Fibroblast of lung (primary cell): Measurements from ENCODE around the gene CASP14. TPM values are rescaled to one million over a fixed set of nuclear protein-coding genes. Genes with fewer than 3 reads are reported as not detected.

ENCODE experiments used
- DNase-seq, 2 donors: peaks; one replicate each; pipeline versions ENCODE4 v3.0.0 to v3.0.0-alpha.2; 2010; ENCODE audit warnings: low read depth in 2 of 2
- H2AFZ ChIP-seq: 2 replicates; pipeline ENCODE4 v1.5.1; 2012; ENCODE audit warnings: low read length, control low read depth, inconsistent platforms
- H3K27ac ChIP-seq: 2 replicates; pipeline ENCODE4 v1.5.1; 2011; ENCODE audit warnings: low read length, control low read depth; ENCODE audit not compliant: insufficient read depth
- H3K27me3 ChIP-seq: 2 replicates; pipeline ENCODE4 v1.5.1; 2011; ENCODE audit warnings: mild to moderate bottlenecking, low read length; ENCODE audit not compliant: control insufficient read depth, insufficient read depth
- H3K36me3 ChIP-seq: 2 replicates; pipeline ENCODE4 v1.5.1; 2011; ENCODE audit warnings: low read length; ENCODE audit not compliant: control insufficient read depth, insufficient read depth
- H3K4me1 ChIP-seq: 2 replicates; pipeline ENCODE4 v1.5.1; 2011; ENCODE audit warnings: low read length; ENCODE audit not compliant: control insufficient read depth, insufficient read depth; ENCODE audit errors: extremely low read depth
- H3K4me2 ChIP-seq: 2 replicates; pipeline ENCODE4 v1.5.1; 2011; ENCODE audit warnings: low read length, control low read depth; ENCODE audit not compliant: insufficient read depth; ENCODE audit errors: extremely low read depth
- H3K4me3 ChIP-seq, 4 experiments: fragments of 200-600 bp in 1 of 4; sonication (generic) in 1 of 4; replicated peaks in 1 of 4; 2 replicates each; pipeline ENCODE4 v1.5.1; 2011 to 2016; ENCODE audit warnings: low read length in 4 of 4, low read depth in 3 of 4, mild to moderate bottlenecking in 3 of 4, control low read depth in 2 of 4, inconsistent platforms in 1 of 4, mixed read lengths in 1 of 4; ENCODE audit not compliant: insufficient read depth in 1 of 4; ENCODE audit errors: control extremely low read depth in 1 of 4
- H3K79me2 ChIP-seq: 2 replicates; pipeline ENCODE4 v1.5.1; 2012; ENCODE audit warnings: mild to moderate bottlenecking, low read length, inconsistent platforms; ENCODE audit not compliant: control insufficient read depth, insufficient read depth
- H3K9ac ChIP-seq: 2 replicates; pipeline ENCODE4 v1.5.1; 2011; ENCODE audit warnings: mild to moderate bottlenecking, low read length, control low read depth; ENCODE audit not compliant: insufficient read depth
- H3K9me3 ChIP-seq: 2 replicates; pipeline ENCODE4 v1.5.1; 2012; ENCODE audit warnings: low read depth, low read length; ENCODE audit not compliant: control insufficient read depth, insufficient read depth
- H4K20me1 ChIP-seq: 2 replicates; pipeline ENCODE4 v1.5.1; 2011; ENCODE audit warnings: low read length; ENCODE audit not compliant: control insufficient read depth, insufficient read depth; ENCODE audit errors: extremely low read depth
- EZH2 ChIP-seq: IDR thresholded peaks from 2 replicates; pipeline ENCODE4 v1.5.1; 2012; ENCODE audit warnings: low read length, control low read depth, mild to moderate bottlenecking; ENCODE audit errors: missing control alignments
- polyA minus RNA-seq: library from RNA; depleted of rRNA, polyadenylated mRNA; stranded (reverse); fragments of >200 nt; gene quantifications from 2 replicates; pipeline ENCODE4 v1.2.3, GENCODE V29; 2011; ENCODE audit warnings: low replicate concordance
- polyA plus RNA-seq, 2 donors: library from polyadenylated mRNA; depleted of rRNA in 1 of 2; stranded (reverse) in 1 of 2; unstranded in 1 of 2; fragments of >200 nt; gene quantifications; 2 replicates each; pipeline ENCODE4 v1.2.1, GENCODE V29; 2011 to 2012; ENCODE audit warnings: missing spikeins in 1 of 2
- total RNA-seq: library from RNA; depleted of rRNA; stranded (reverse); fragments of >200 nt; gene quantifications from 2 replicates; pipeline ENCODE4 v1.2.1, GENCODE V29; 2014
- TF ChIP-seq, protein P1 (sequence below), 2 donors: IDR thresholded peaks in 1 of 2; conservative IDR thresholded peaks in 1 of 2; 1 replicate in 1 of 2; 2 replicates in 1 of 2; pipeline ENCODE4 v1.5.1; 2011 to 2012; ENCODE audit warnings: low read length in 2 of 2, control low read depth in 1 of 2, inconsistent platforms in 1 of 2, low read depth in 1 of 2, mild to moderate bottlenecking in 1 of 2

CASP14 gene, protein sequence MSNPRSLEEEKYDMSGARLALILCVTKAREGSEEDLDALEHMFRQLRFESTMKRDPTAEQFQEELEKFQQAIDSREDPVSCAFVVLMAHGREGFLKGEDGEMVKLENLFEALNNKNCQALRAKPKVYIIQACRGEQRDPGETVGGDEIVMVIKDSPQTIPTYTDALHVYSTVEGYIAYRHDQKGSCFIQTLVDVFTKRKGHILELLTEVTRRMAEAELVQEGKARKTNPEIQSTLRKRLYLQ
- total RNA-seq: not detected in 2 replicates
- not detected in 2 replicates for polyA plus RNA-seq
- not detected in 2 replicates for polyA plus RNA-seq (2012)
- polyA minus RNA-seq: not detected in 2 replicates

DNA sequence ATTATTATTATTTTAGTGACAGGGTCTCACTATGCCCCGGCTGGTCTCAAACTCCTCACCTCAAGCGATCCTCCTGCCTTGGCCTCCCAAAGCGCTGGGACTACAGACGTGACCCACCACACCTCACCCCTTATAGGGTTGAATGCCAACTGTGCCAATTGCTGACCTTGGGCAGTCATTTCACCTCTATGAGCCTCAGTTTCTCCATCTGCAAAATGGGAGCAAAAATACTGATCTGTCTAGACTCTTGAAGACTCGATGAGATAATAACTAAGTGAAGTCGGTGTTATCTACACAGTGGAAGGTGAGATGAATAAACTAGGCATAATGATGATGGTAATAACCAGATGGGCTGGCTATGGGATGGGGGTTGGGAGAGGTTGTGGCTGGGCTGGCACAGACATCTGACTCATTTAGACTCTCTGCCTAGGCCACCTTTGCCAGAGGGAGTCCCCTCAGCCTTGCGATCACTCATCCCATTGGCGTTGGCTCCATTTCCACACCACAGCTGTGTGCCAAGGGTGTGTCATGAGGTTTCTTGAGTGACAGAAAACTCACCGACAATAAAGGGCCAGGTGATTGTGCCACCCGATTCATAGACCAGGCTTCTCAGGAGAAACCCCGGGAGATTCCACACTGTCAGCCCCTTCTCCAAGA lies at the start of gene CASP14:
TSS of gene CASP14 (plus strand) at position 596 of the 657 bp plus-strand sequence. CDS start 2,772 bp downstream, outside the sequence.
- H4K20me1 ChIP-seq: no peaks in the 10 kb centered on the region
- no peaks in the 10 kb centered on the region for H3K27me3 ChIP-seq
- no peak for TF ChIP-seq EZH2
- TF ChIP-seq, protein P1, sequence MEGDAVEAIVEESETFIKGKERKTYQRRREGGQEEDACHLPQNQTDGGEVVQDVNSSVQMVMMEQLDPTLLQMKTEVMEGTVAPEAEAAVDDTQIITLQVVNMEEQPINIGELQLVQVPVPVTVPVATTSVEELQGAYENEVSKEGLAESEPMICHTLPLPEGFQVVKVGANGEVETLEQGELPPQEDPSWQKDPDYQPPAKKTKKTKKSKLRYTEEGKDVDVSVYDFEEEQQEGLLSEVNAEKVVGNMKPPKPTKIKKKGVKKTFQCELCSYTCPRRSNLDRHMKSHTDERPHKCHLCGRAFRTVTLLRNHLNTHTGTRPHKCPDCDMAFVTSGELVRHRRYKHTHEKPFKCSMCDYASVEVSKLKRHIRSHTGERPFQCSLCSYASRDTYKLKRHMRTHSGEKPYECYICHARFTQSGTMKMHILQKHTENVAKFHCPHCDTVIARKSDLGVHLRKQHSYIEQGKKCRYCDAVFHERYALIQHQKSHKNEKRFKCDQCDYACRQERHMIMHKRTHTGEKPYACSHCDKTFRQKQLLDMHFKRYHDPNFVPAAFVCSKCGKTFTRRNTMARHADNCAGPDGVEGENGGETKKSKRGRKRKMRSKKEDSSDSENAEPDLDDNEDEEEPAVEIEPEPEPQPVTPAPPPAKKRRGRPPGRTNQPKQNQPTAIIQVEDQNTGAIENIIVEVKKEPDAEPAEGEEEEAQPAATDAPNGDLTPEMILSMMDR (conservative IDR thresholded peaks at IDR 0.05 in 1 of 2, IDR thresholded peaks at IDR 0.05 in 1 of 2; ENCODE audit: low read depth in 1 of 2, low read length in 2 of 2): no peak
- no peak within 1 kb of the TSS for H3K4me3 ChIP-seq
- H3K79me2 ChIP-seq: no peaks in the 10 kb centered on the region
- DNase-seq: no peak
- no peak within 1 kb of the TSS for H2AFZ ChIP-seq
- no peaks in the 10 kb centered on the region for H3K36me3 ChIP-seq
- H3K9ac ChIP-seq: no peak within 1 kb of the TSS
- H3K9me3 ChIP-seq: no peaks in the 10 kb centered on the region
- H3K4me1 ChIP-seq: no peaks in the 10 kb centered on the region
- H3K4me2 ChIP-seq: no peak within 1 kb of the TSS
- H3K27ac ChIP-seq: no peak within 1 kb of the TSS

DNA sequence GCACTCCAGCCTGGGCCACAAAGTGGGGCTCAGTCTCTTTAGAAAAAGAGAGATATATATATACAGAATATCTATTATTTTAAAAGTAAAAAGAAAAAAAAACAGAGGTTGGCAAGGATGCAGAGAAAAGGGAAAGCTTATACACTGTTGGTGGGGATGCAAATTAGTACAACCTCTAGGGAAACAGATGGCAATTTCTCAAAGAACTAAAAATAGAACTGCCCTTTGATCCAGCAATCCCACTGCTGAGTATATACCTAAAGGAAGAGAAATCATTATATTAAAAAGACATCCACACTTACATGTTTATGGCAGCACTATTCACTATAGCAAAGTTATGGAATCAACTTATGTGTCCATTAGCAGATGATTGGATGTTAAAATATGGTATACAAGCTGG lies 41.0 kb upstream of the CASP14 start:
- H3K9ac ChIP-seq: no peak overlapping the region
- no peak overlapping the region for H3K4me2 ChIP-seq
- no peak for TF ChIP-seq EZH2
- TF ChIP-seq, protein P1 (conservative IDR thresholded peaks at IDR 0.05 in 1 of 2, IDR thresholded peaks at IDR 0.05 in 1 of 2; ENCODE audit: low read depth in 1 of 2, low read length in 2 of 2): no peak
- DNase-seq: no peak
- H3K9me3 ChIP-seq: no peaks in the 10 kb centered on the region
- H3K4me3 ChIP-seq: no peak overlapping the region
- no peak overlapping the region for H2AFZ ChIP-seq
- no peaks in the 10 kb centered on the region for H3K4me1 ChIP-seq
- H3K27me3 ChIP-seq: no peaks in the 10 kb centered on the region
- no peaks in the 10 kb centered on the region for H3K36me3 ChIP-seq
- no peaks in the 10 kb centered on the region for H3K79me2 ChIP-seq
- H4K20me1 ChIP-seq: no peaks in the 10 kb centered on the region
- no peak overlapping the region for H3K27ac ChIP-seq

DNA sequence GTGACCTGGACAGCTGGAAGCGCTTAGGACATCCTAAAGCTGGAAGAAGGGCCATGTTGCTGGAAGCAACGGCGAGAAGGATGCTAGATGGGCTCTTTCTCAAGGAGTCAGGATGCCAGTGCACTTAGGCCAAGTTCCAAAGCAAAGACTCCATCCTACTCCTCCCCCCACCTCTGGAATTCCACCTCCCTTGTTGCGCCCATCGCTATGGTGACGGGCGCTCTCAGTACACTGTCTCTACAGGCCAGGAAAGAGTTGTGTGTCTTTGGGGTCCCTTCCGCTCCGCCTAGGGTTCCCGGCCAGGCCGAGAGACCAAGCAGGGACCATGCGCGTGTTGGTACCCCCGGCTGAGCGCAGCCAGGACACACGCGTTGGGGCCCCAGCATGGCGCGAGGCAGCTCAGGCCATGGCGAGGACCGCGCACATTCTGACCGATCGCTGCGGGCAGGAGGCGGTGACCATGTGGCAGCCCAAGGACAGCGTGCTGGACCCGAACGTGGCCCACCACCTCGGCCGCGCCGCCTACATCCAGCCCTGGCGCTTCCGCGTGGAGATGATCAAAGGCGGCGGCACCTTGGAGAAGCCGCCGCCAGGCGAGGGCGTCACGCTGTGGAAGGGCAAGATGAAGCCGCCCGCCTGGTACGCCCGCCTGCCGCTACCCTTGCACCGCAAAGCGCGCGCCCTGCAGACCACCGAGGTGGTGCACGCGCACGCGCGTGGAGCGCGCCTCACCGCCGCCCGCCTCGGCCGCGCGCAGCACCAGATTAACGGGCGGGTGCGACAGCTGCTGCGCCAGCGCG lies 38.6 kb upstream of the CASP14 start:
- no peaks in the 10 kb centered on the region for H3K4me1 ChIP-seq
- TF ChIP-seq, protein P1 (conservative IDR thresholded peaks at IDR 0.05 in 1 of 2, IDR thresholded peaks at IDR 0.05 in 1 of 2; ENCODE audit: low read depth in 1 of 2, low read length in 2 of 2): no peak
- TF ChIP-seq EZH2: no peak
- H3K4me3 ChIP-seq: no peak overlapping the region
- H3K27ac ChIP-seq: no peak overlapping the region
- H3K9me3 ChIP-seq: no peaks in the 10 kb centered on the region
- no peaks in the 10 kb centered on the region for H4K20me1 ChIP-seq
- H3K36me3 ChIP-seq: no peaks in the 10 kb centered on the region
- no peak for DNase-seq
- no peak overlapping the region for H3K4me2 ChIP-seq
- H3K9ac ChIP-seq: no peak overlapping the region
- no peaks in the 10 kb centered on the region for H3K27me3 ChIP-seq
- no peak overlapping the region for H2AFZ ChIP-seq
- no peaks in the 10 kb centered on the region for H3K79me2 ChIP-seq
